ENCODE data around the gene VAT1L. TPM values are rescaled to one million over a fixed set of nuclear protein-coding genes. Genes with fewer than 3 reads are reported as not detected.

Gene VAT1L
- total and polyA plus RNA-seq, 4 donors: 0.17 to 0.98 (median 0.26) TPM

GRCh38 chr16:77827032-77827431 lies 38.7 kb downstream of the VAT1L start:
- WGBS: 86% methylated on average over 3 of the region's 3 CpGs

DNA sequence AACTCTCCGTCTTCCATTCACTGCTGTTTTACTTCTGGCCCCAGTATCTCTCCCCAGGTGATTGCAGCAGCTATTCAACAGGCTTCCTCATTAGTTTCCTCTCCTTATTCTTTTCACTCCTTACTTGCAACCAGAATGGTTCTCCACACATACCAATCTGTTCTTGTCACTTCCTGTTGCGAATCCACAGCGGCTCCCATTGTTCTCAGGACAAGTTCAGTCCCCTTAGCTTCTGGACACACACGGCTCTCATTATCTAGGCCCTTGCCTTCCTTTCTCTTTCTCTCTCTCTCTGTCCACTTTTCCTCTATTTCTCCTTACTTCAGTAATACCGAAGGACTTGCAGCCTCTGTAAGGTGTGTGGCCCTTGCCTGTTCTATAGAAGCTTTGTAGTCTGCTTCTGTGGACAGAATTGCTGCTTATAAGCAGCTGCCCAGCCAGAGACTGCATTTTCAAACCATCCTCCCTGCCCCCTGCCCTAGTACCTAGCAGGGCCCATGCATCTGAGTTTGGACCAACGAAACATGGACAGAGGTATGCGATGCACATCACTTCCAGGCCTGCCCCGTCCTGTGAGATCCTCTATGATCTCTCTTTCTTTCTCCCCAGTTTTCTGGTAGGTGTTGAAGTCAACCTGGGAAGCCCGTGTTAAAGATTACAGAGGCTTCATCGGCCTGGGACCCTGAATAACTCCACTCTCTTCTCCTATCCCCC lies 45.7 kb downstream of the VAT1L start:
- Histone ChIP-seq H3K4me3 (ENCODE audit: low read depth in 1 of 3, low read length in 3 of 3) (no peak overlapping the region), H3K27ac (ENCODE audit: low read depth in 1 of 2, low read length in 2 of 2) (no peak overlapping the region), H3K27me3 (ENCODE audit: control insufficient read depth in 4 of 4, insufficient read depth in 4 of 4, low read length in 3 of 4) (no peaks in the 10 kb centered on the region), H3K36me3 (ENCODE audit: control insufficient read depth in 4 of 4, insufficient read depth in 3 of 4, low read depth in 1 of 4, low read length in 3 of 4) (no peaks in the 10 kb centered on the region), H3K9ac (ENCODE audit: low read depth in 1 of 2, low read length in 2 of 2) (no peak overlapping the region), H3K9me3 (ENCODE audit: control insufficient read depth in 4 of 4, low read length in 3 of 4) (no peaks in the 10 kb centered on the region), H3K4me1 (ENCODE audit: control insufficient read depth in 4 of 4, insufficient read depth in 4 of 4, low read length in 3 of 4) (no peaks in the 10 kb centered on the region)
- TF ChIP-seq FOXA2 (IDR thresholded peaks at IDR 0.05): no peak
- TF ChIP-seq RAD21 (IDR thresholded peaks at IDR 0.05): no peak
- TF ChIP-seq CTCF (IDR thresholded peaks at IDR 0.05; ENCODE audit: low read depth, low read length, missing input control): no peak
- no peak for TF ChIP-seq FOXA1 (IDR thresholded peaks at IDR 0.05)
- no peak for TF ChIP-seq ZBTB33 (IDR thresholded peaks at IDR 0.05)
- TF ChIP-seq NR2F2 (IDR thresholded peaks at IDR 0.05): no peak
- no peak for TF ChIP-seq RXRA (IDR thresholded peaks at IDR 0.05)
- TF ChIP-seq, protein P1, sequence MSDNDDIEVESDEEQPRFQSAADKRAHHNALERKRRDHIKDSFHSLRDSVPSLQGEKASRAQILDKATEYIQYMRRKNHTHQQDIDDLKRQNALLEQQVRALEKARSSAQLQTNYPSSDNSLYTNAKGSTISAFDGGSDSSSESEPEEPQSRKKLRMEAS (IDR thresholded peaks at IDR 0.05): no peak
- no peak for TF ChIP-seq HNF4G (IDR thresholded peaks at IDR 0.05)
- TF ChIP-seq YY1 (IDR thresholded peaks at IDR 0.05): no peak
- no peak for DNase-seq (ENCODE audit: low spot score)
- WGBS: 83% methylated on average over 10 of the region's 10 CpGs

More at GRCh38 chr16:77827032-77827431, 38.7 kb downstream of the VAT1L start:
- DNase-seq (ENCODE audit: low spot score): no peak
- Histone ChIP-seq H3K27ac (ENCODE audit: low read depth in 1 of 2, low read length in 2 of 2) (no peak overlapping the region), H3K9me3 (ENCODE audit: control insufficient read depth in 4 of 4, low read length in 3 of 4) (no peaks in the 10 kb centered on the region), H3K4me3 (ENCODE audit: low read depth in 1 of 3, low read length in 3 of 3) (no peak overlapping the region), H3K27me3 (ENCODE audit: control insufficient read depth in 4 of 4, insufficient read depth in 4 of 4, low read length in 3 of 4) (no peaks in the 10 kb centered on the region), H3K36me3 (ENCODE audit: control insufficient read depth in 4 of 4, insufficient read depth in 3 of 4, low read depth in 1 of 4, low read length in 3 of 4) (no peaks in the 10 kb centered on the region), H3K9ac (ENCODE audit: low read depth in 1 of 2, low read length in 2 of 2) (no peak overlapping the region), H3K4me1 (ENCODE audit: control insufficient read depth in 4 of 4, insufficient read depth in 4 of 4, low read length in 3 of 4) (no peaks in the 10 kb centered on the region)
- TF ChIP-seq CTCF (IDR thresholded peaks at IDR 0.05; ENCODE audit: low read depth, low read length, missing input control) (no peak), FOXA2 (IDR thresholded peaks at IDR 0.05) (no peak), SP1 (IDR thresholded peaks at IDR 0.05) (no peak), JUND (IDR thresholded peaks at IDR 0.05) (no peak), ATF3 (IDR thresholded peaks at IDR 0.05) (no peak)
- TF ChIP-seq, protein P2, sequence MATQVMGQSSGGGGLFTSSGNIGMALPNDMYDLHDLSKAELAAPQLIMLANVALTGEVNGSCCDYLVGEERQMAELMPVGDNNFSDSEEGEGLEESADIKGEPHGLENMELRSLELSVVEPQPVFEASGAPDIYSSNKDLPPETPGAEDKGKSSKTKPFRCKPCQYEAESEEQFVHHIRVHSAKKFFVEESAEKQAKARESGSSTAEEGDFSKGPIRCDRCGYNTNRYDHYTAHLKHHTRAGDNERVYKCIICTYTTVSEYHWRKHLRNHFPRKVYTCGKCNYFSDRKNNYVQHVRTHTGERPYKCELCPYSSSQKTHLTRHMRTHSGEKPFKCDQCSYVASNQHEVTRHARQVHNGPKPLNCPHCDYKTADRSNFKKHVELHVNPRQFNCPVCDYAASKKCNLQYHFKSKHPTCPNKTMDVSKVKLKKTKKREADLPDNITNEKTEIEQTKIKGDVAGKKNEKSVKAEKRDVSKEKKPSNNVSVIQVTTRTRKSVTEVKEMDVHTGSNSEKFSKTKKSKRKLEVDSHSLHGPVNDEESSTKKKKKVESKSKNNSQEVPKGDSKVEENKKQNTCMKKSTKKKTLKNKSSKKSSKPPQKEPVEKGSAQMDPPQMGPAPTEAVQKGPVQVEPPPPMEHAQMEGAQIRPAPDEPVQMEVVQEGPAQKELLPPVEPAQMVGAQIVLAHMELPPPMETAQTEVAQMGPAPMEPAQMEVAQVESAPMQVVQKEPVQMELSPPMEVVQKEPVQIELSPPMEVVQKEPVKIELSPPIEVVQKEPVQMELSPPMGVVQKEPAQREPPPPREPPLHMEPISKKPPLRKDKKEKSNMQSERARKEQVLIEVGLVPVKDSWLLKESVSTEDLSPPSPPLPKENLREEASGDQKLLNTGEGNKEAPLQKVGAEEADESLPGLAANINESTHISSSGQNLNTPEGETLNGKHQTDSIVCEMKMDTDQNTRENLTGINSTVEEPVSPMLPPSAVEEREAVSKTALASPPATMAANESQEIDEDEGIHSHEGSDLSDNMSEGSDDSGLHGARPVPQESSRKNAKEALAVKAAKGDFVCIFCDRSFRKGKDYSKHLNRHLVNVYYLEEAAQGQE (IDR thresholded peaks at IDR 0.05): no peak
